Brain microvascular endothelial cell (primary cell): ENCODE data around the gene CALHM2.

ENCODE experiments used
- DNase-seq: peaks from one replicate; pipeline ENCODE4 v3.0.0-alpha.2; 2020
- H3K27ac ChIP-seq: fragments of 250-450 bp; sonication (Bioruptor Pico); 2 replicates; pipeline ENCODE4 v1.5.1; 2020; ENCODE audit warnings: mild to moderate bottlenecking, moderate library complexity
- H3K27me3 ChIP-seq: fragments of 250-450 bp; sonication (Bioruptor Pico); replicated peaks from 2 replicates; pipeline ENCODE4 v1.5.1; 2020; ENCODE audit warnings: mild to moderate bottlenecking
- H3K36me3 ChIP-seq: fragments of 250-450 bp; sonication (Bioruptor Pico); replicated peaks from 2 replicates; pipeline ENCODE4 v1.5.1; 2020; ENCODE audit warnings: mild to moderate bottlenecking
- H3K4me3 ChIP-seq: 2 replicates; pipeline ENCODE4 v1.5.1; 2011; ENCODE audit warnings: low read depth, mild to moderate bottlenecking, control low read depth, low read length, moderate library complexity
- in situ Hi-C: cut with HindIII; loops from 2 replicates; pipeline ENCODE4 v1.10.0; 2017; ENCODE audit warnings: low sequenced_read_pairs, low pct_ligation_motif_present
- TF ChIP-seq, protein P1 (sequence below): IDR thresholded peaks from 2 replicates; pipeline ENCODE4 v1.5.1; 2011; ENCODE audit warnings: low read depth, mild to moderate bottlenecking, moderate library complexity, low read length, control low read depth, inconsistent platforms; ENCODE audit errors: missing control alignments

CALHM2 gene

DNA sequence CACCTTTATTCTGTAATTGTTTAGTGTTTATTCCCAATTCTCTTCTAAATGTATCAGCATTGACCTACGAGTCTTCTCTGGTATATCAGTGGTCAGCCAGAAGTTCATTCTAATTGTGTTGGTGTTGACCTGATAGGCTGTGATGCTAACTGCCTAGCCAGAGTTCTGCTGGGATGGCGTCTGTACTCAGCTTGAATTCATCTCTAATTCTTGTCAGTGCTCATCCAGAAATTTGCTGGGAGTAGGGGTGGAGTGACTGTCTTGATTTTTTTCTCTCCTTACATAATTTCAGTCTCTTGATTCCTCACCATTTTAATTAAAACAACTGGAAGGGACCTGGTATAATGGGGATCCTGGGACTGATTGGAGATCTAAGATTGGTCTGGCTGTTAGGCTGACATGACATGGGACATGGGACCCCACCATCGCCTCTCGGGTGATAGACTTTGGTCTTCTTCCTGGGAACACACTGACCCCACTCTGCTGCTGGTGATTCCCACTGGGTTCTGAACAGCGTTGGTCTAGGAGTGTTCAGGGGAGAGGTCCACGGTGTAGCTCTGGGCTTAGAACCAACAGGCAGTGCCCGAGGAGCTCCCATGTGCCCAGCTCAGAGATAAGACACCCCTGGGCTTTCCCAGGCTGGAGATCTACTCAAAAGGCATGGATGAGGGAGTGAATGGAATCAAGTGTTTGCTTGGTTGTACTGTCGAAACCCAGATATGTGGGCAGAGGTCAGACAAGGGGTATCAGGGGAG lies 45.2 kb upstream of the CALHM2 start:
- in situ Hi-C loops, result no loop called here
- no peak overlapping the region for H3K4me3 ChIP-seq
- no peak overlapping the region for H3K27ac ChIP-seq
- DNase-seq, result no peak
- TF ChIP-seq, protein P1, sequence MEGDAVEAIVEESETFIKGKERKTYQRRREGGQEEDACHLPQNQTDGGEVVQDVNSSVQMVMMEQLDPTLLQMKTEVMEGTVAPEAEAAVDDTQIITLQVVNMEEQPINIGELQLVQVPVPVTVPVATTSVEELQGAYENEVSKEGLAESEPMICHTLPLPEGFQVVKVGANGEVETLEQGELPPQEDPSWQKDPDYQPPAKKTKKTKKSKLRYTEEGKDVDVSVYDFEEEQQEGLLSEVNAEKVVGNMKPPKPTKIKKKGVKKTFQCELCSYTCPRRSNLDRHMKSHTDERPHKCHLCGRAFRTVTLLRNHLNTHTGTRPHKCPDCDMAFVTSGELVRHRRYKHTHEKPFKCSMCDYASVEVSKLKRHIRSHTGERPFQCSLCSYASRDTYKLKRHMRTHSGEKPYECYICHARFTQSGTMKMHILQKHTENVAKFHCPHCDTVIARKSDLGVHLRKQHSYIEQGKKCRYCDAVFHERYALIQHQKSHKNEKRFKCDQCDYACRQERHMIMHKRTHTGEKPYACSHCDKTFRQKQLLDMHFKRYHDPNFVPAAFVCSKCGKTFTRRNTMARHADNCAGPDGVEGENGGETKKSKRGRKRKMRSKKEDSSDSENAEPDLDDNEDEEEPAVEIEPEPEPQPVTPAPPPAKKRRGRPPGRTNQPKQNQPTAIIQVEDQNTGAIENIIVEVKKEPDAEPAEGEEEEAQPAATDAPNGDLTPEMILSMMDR, result no peak
- no peaks in the 10 kb centered on the region for H3K36me3 ChIP-seq
- peaks cover 90% of the 10 kb centered on the region for H3K27me3 ChIP-seq

DNA sequence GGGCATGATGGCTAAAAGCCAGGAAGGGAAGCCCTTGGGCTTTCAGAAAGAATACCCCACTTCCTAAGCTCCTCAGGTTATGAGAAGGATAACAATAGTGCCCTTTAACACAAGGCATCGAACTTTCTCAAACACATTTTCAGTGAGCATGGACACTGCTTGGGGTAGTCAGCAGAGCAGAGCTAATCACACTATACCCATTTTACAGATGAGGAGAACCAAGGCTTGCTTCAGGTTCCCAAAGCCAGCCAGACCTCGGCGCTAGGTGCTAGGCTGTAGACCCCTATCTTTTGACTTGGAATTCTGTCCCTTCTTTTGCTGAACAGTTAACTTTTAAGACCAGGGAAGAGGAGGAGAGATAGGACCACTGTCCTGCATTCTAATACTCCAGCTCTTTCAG lies 43.2 kb upstream of the CALHM2 start:
- no peak overlapping the region for H3K27ac ChIP-seq
- no peak overlapping the region for H3K4me3 ChIP-seq
- no peak for DNase-seq
- peaks cover 72% of the 10 kb centered on the region for H3K27me3 ChIP-seq
- H3K36me3 ChIP-seq, result no peaks in the 10 kb centered on the region
- TF ChIP-seq, protein P1, result no peak
- in situ Hi-C loops, result no loop called here

DNA sequence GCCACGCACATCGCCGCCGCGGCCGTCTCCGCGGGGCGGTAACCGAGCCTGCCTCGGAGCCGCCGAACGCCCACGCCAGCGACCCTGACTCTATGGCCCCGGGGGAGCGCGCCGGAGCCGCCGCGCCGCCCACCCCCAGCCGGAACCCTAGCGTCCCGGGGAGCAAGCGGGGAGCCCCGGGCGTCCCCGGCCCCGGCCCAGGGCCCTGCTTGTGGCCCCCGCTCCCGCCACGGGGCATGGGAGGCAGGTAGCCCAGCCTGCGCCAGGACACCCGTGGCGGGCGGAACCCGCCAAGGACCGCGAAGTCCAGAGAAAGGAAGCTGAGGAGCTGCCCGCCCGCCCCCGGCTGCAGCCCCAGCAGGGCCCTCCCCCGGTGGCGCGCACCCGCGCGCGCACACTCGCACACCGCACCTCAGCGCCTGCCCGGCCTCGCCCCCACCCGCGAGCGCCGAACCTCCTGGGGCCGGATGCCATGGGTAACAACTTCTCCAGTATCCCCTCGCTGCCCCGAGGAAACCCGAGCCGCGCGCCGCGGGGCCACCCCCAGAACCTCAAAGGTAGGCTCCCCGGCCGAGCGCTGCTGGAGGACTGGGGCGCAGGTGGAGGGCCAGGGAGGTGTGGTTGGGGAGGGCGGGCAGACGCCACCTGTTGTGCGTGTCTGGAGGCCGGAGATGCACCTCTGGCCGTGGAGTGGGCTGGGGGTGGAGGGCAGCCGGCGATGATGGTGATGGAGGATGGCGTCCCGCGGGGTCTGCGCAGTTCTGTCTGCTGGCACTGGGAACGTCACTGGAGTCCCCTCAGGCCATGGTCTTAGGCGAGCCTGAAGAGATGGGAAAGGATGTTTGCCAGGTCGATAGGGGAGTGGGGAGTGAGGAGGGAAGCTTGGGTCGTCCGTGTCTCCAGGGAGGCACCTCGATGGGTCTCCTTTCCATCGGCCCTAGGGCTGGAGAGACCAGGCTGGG lies 42.0 kb upstream of the CALHM2 start:
- in situ Hi-C loops, result loop anchor here (5.0 kb wide), 1 partner anchor 42 kb away; the partner anchor contains the start of gene CALHM2
- no peak overlapping the region for H3K4me3 ChIP-seq
- DNase-seq, result no peak
- no peaks in the 10 kb centered on the region for H3K36me3 ChIP-seq
- H3K27ac ChIP-seq, result no peak overlapping the region
- TF ChIP-seq, protein P1, result no peak
- H3K27me3 ChIP-seq, result peaks cover 61% of the 10 kb centered on the region

DNA sequence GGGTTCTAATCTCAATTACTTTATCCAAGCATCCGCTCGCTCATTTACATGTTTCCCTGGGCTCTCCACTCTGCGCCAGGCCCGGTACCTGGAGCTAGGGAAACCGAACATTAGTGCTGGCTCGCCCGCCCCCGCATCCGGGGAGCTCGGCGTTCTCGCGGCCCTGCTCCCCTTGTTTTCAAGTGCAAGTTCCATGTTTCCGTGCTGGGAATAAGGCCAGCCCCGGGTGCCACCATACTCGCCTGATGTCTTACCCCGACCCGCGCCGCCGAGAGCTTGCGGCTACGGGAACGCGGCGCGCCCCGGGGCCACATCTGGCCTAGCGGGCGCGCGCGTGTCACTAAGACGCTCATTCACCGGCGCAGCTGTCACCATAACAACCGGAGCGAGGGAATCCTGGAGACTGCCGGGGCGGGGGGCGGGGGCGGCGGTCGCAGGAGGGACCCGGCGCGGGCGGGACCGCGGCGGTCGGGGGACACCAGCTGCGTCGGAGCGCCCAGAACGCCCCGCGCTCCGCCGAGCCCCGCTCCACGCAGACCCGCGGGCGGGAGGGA lies 41.3 kb upstream of the CALHM2 start, which contains the start of gene NEURL1:
Gene NEURL1, plus strand, starts transcription at position 344 of the 554 bp plus-strand sequence. CDS start 683 bp downstream, outside the sequence.
- Histone ChIP-seq H3K27ac (no peak within 1 kb of the TSS), H3K36me3 (no peaks in the 10 kb centered on the region), H3K27me3 (peaks cover 53% of the 10 kb centered on the region), H3K4me3 (peak within 1 kb of the TSS; percentile 32)
- in situ Hi-C loops, result loop anchor here (5.0 kb wide), 1 partner anchor 41 kb away; the partner anchor contains the start of gene CALHM2
- DNase-seq, result no peak
- TF ChIP-seq, protein P1, result no peak

DNA sequence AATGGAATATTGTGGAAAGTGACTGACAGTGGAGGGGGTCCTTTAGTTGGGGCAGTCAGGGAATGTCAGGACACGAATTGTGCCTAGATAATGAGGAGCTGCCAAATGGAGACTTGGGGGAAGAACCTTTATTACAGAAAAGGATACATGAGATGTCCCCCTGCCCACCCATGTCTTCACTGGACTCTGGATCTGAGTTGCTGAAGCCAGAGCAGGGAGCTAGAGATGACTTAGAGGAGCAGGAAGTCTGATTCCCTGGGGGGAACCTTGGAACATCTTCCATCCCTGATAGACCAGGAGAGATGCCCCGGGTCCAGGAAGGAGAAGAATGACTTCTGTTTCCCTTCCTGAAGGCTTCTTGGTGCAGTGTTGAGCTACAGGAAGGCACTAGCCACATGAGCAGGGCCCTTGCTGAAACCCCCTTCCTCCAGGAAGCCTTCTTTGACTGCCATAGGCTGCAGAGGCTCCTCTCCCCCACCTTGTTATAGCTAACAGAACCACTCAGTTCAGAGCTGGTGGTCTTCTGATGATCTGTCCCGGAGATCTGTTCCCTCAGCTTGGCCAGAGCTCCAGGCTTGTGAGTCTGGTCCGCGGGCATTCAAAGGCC lies 40.6 kb upstream of the CALHM2 start:
- Histone ChIP-seq H3K4me3 (no peak overlapping the region), H3K36me3 (no peaks in the 10 kb centered on the region), H3K27ac (no peak overlapping the region), H3K27me3 (peaks cover 51% of the 10 kb centered on the region)
- in situ Hi-C loops, result loop anchor here (5.0 kb wide), 1 partner anchor 40 kb away; the partner anchor contains the start of gene CALHM2
- TF ChIP-seq, protein P1, result no peak
- no peak for DNase-seq
